ENCODE measurements around the gene CCDC50.

Gene CCDC50

DNA sequence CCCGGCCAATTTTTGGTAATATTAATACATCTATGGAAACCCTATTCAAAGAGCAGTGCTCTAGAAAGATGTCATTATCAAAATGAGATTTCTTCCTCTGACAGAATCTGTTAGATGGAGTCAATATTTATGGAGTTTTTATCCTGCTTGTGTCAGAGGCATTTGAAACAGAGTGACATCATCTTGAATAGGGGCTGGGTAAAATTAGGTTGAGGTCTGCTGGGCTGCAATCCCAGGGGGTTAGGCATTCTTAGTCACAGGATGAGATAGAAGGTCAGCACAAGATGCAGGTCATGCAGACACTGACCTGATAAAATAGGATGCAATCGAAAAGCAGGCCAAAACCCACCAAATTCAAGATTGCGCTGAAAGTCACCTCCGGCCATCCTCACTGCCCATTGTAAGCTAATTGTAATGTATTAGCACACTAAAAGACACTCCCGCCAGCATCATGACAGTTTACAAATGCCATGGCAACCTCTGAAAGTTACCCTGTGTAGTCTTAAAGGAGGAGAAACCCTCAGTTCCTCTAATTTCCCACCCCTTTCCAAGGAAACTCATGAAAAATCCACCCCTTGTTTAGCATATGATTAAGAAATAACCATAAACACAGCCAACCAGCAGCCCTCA is 27.3 kb upstream of the CCDC50 start:
- Histone ChIP-seq H3K9ac (ENCODE audit: low read depth, low read length) (no peak overlapping the region), H3K9me3 (ENCODE audit: insufficient read depth, low read length, severe bottlenecking) (no peaks in the 10 kb centered on the region), H3K79me2 (ENCODE audit: insufficient read depth, low read length) (no peaks in the 10 kb centered on the region), H3K4me3 (ENCODE audit: low read depth in 1 of 2, low read length in 2 of 2) (no peak overlapping the region), H4K20me1 (ENCODE audit: insufficient read depth, low read length) (no peaks in the 10 kb centered on the region), H3K27ac (ENCODE audit: low read length) (no peak overlapping the region), H3K36me3 (ENCODE audit: insufficient read depth, low read length) (no peaks in the 10 kb centered on the region), H3K4me1 (ENCODE audit: insufficient read depth, low read length) (no peaks in the 10 kb centered on the region), H2AFZ (ENCODE audit: low read depth, low read length) (no peak overlapping the region), H3K27me3 (ENCODE audit: insufficient read depth, low read length, poor library complexity) (no peaks in the 10 kb centered on the region), H3K4me2 (ENCODE audit: insufficient read depth, low read length) (no peak overlapping the region)
- ATAC-seq (ENCODE audit: insufficient read depth, low read depth): no peak
- DNase-seq: no peak
- TF ChIP-seq, protein P1, sequence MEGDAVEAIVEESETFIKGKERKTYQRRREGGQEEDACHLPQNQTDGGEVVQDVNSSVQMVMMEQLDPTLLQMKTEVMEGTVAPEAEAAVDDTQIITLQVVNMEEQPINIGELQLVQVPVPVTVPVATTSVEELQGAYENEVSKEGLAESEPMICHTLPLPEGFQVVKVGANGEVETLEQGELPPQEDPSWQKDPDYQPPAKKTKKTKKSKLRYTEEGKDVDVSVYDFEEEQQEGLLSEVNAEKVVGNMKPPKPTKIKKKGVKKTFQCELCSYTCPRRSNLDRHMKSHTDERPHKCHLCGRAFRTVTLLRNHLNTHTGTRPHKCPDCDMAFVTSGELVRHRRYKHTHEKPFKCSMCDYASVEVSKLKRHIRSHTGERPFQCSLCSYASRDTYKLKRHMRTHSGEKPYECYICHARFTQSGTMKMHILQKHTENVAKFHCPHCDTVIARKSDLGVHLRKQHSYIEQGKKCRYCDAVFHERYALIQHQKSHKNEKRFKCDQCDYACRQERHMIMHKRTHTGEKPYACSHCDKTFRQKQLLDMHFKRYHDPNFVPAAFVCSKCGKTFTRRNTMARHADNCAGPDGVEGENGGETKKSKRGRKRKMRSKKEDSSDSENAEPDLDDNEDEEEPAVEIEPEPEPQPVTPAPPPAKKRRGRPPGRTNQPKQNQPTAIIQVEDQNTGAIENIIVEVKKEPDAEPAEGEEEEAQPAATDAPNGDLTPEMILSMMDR (IDR thresholded peaks at IDR 0.05; ENCODE audit: borderline replicate concordance, extremely low read depth, low read length, poor library complexity, severe bottlenecking): no peak
- no peak for TF ChIP-seq EZH2 (IDR thresholded peaks at IDR 0.05; ENCODE audit: borderline replicate concordance, low read depth, low read length, severe bottlenecking)

DNA sequence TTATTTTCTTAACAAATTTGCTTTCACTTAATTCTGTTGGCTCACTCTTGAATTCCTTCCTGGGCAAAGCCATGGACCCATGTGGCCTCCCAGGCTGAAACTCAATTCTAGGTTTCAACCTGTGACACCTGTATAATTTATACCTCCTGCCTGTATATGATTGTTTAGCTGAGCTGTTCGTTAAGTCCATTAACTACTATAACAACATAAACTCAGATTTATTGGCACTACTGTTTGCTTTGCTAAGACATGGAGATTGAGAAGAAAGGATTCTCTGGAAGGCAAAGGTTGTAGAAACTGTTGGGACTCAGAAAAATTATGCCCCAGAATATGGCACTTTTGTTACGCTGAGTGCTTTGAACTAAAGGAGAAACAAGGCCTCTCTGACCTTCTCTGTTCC is 26.7 kb upstream of the CCDC50 start:
- no peak for ATAC-seq (ENCODE audit: insufficient read depth, low read depth)
- no peak for DNase-seq
- H3K4me1 ChIP-seq (ENCODE audit: insufficient read depth, low read length): no peaks in the 10 kb centered on the region
- H3K27ac ChIP-seq (ENCODE audit: low read length): no peak overlapping the region
- no peak overlapping the region for H2AFZ ChIP-seq (ENCODE audit: low read depth, low read length)
- H3K9ac ChIP-seq (ENCODE audit: low read depth, low read length): no peak overlapping the region
- no peak overlapping the region for H3K4me2 ChIP-seq (ENCODE audit: insufficient read depth, low read length)
- no peaks in the 10 kb centered on the region for H4K20me1 ChIP-seq (ENCODE audit: insufficient read depth, low read length)
- H3K27me3 ChIP-seq (ENCODE audit: insufficient read depth, low read length, poor library complexity): no peaks in the 10 kb centered on the region
- no peaks in the 10 kb centered on the region for H3K36me3 ChIP-seq (ENCODE audit: insufficient read depth, low read length)
- H3K9me3 ChIP-seq (ENCODE audit: insufficient read depth, low read length, severe bottlenecking): no peaks in the 10 kb centered on the region
- no peak for TF ChIP-seq EZH2 (IDR thresholded peaks at IDR 0.05; ENCODE audit: borderline replicate concordance, low read depth, low read length, severe bottlenecking)
- TF ChIP-seq, protein P1 (IDR thresholded peaks at IDR 0.05; ENCODE audit: borderline replicate concordance, extremely low read depth, low read length, poor library complexity, severe bottlenecking): no peak
- no peaks in the 10 kb centered on the region for H3K79me2 ChIP-seq (ENCODE audit: insufficient read depth, low read length)
- no peak overlapping the region for H3K4me3 ChIP-seq (ENCODE audit: low read depth in 1 of 2, low read length in 2 of 2)

DNA sequence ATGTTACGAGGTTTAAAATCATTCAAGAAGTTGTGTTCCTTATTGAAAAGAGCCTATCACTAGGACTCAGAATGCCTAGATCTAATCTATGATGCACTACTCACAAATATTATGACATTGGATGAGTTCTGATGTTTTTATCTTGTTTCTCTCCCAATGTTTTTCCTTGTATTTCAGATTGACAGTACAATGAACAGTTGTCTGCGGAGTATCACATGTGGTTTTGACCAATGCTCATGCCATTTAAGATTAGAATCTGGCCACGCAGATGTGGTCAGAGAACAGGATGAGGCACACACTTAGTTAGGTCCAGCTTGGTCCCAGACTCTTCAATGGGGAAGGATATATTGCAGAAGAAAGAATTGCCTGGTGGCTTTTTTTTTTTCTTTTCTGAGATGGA is 25.6 kb upstream of the CCDC50 start:
- H3K27ac ChIP-seq (ENCODE audit: low read length): no peak overlapping the region
- no peak for ATAC-seq (ENCODE audit: insufficient read depth, low read depth)
- TF ChIP-seq, protein P1 (IDR thresholded peaks at IDR 0.05; ENCODE audit: borderline replicate concordance, extremely low read depth, low read length, poor library complexity, severe bottlenecking): no peak
- TF ChIP-seq EZH2 (IDR thresholded peaks at IDR 0.05; ENCODE audit: borderline replicate concordance, low read depth, low read length, severe bottlenecking): no peak
- H3K4me1 ChIP-seq (ENCODE audit: insufficient read depth, low read length): no peaks in the 10 kb centered on the region
- H3K9ac ChIP-seq (ENCODE audit: low read depth, low read length): no peak overlapping the region
- H3K4me2 ChIP-seq (ENCODE audit: insufficient read depth, low read length): no peak overlapping the region
- H2AFZ ChIP-seq (ENCODE audit: low read depth, low read length): no peak overlapping the region
- H4K20me1 ChIP-seq (ENCODE audit: insufficient read depth, low read length): no peaks in the 10 kb centered on the region
- no peaks in the 10 kb centered on the region for H3K9me3 ChIP-seq (ENCODE audit: insufficient read depth, low read length, severe bottlenecking)
- no peak overlapping the region for H3K4me3 ChIP-seq (ENCODE audit: low read depth in 1 of 2, low read length in 2 of 2)
- H3K36me3 ChIP-seq (ENCODE audit: insufficient read depth, low read length): no peaks in the 10 kb centered on the region
- H3K79me2 ChIP-seq (ENCODE audit: insufficient read depth, low read length): no peaks in the 10 kb centered on the region
- no peaks in the 10 kb centered on the region for H3K27me3 ChIP-seq (ENCODE audit: insufficient read depth, low read length, poor library complexity)
- DNase-seq: no peak
